DMS153 (cell line): ENCODE measurements around the gene KCNH8.

ENCODE experiments used
- DNase-seq: peaks from one replicate; lab custom pipeline; 2025; lab: John Stamatoyannopoulos, UW

KCNH8 gene

DNA sequence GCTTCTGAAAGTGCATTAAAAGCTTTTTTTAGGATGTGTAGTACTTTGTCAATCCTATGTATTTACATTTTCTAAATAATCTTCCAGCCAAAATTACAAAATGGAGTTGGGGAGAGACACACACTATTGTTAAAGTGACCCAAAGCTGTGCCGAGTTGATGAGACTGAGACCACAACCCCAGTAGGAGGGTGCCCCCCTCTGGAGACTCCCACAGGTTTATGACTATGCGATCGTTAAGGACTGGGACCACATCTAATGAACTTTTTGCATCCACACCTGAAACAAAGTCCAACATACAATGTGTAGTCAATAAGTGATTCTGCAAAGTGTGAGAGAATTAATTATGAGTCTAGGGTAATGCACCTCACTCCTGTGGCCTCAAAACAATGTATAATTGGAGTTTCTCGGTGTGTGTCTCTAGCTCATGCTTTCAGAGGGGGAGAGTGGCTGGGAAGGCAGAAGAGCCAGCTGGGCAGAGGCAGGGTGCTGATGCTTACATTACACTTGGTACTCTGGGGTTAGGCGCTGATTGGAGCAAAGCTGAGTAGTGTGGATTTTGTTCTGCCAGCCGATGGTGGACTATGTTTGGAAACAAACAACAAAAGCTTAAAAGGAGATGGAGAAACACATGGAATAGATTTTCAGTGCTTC, 102.8 kb downstream of the KCNH8 start:
- DNase-seq, result no peak

- DNase-seq, result no peak
Measured at GRCh38 chr3:19254189-19254588, 105.9 kb downstream of the KCNH8 start.

- no peak for DNase-seq
Measured at GRCh38 chr3:19254784-19255338, 106.6 kb downstream of the KCNH8 start.

- DNase-seq, result no peak
Measured at GRCh38 chr3:19256313-19256712, 108.0 kb downstream of the KCNH8 start.

GRCh38 chr3:19263606-19264005, 115.3 kb downstream of the KCNH8 start:
- no peak for DNase-seq

GRCh38 chr3:19264424-19264823, 116.1 kb downstream of the KCNH8 start:
- no peak for DNase-seq

- no peak for DNase-seq
Measured at GRCh38 chr3:19267040-19267439, 118.7 kb downstream of the KCNH8 start.

DNA sequence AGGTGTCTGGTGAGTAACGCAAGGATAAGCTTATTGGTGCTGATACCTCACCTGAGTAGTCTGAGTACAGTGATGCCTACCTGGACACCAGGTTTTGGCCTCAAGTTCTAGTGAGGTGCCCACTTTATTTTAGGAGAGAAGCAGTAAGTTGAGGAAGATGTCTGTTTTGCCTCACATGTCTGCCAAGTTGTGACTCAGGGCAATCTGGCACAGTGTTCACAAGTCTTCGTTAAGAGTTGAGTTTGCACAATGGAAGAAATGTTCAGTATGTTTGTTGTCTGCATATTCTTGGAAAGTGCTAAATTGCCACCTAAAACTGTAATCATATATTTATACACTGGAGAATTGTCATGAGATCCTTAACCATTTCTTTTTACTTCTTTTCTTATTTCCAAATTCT, 122.2 kb downstream of the KCNH8 start:
- no peak for DNase-seq

- no peak for DNase-seq
Measured at GRCh38 chr3:19272296-19272695, 124.0 kb downstream of the KCNH8 start.

DNA sequence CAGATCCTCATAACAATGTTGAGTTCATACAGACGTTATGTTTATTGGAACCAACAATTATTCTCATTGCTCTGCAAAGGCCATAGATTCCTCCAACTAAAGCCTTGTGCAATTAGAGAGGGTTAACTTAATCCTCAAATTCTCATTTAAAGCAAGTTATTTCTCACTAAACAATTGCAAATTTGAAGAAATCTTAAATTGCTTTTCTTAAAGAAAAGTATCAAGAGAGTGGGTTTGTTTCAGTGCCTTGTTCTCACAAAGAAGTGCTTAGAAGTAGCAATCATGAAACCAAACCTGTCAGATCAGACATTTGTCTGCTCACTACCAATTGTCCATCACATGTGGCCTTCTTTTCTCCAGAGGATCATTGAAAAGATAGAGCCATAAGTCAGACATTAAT, 124.8 kb downstream of the KCNH8 start:
- DNase-seq, result no peak

- no peak for DNase-seq
Measured at GRCh38 chr3:19274576-19274975, 126.3 kb downstream of the KCNH8 start.

- no peak for DNase-seq
Measured at GRCh38 chr3:19284974-19285373, 136.7 kb downstream of the KCNH8 start.

DNA sequence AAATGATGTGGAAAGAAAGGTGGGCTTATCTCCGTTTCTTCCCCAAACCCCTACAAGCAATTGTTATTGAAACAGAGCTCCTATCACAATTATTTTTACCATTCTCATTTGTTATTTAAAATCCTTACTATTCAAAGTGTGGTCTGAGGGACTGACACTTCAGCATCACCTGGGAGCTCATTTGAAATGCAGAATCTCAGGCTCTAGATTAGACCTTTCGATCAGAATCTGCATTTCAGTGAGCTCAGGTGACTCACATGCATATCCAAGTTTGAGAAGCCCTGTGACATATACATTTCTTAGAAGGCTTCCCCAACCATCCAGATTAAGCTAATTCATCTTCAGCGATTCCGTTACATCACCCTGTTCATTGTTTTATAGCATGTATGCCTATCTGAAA, 145.0 kb downstream of the KCNH8 start:
- DNase-seq, result no peak

- no peak for DNase-seq
Measured at GRCh38 chr3:19295208-19295607, 146.9 kb downstream of the KCNH8 start.

DNA sequence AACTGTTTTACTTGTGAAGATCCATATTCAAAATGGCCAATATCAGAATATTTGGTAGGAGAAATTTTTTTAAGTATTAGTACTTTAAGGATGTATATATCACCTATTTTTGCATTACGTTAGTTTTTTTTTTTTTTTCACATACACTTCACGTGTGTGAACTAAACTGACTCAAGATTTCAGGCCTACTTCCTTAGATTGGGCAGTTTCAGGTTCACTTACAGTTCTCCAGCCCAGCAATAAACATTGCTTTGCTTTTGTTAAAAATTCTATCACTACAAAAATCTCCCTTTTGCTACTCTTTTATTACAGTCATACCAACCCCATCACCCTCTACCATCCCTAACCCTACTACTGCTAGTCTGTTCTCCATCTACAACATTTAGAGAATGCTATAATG, 183.6 kb downstream of the KCNH8 start:
- no peak for DNase-seq

GRCh38 chr3:19334120-19334519, 185.8 kb downstream of the KCNH8 start:
- no peak for DNase-seq

DNA sequence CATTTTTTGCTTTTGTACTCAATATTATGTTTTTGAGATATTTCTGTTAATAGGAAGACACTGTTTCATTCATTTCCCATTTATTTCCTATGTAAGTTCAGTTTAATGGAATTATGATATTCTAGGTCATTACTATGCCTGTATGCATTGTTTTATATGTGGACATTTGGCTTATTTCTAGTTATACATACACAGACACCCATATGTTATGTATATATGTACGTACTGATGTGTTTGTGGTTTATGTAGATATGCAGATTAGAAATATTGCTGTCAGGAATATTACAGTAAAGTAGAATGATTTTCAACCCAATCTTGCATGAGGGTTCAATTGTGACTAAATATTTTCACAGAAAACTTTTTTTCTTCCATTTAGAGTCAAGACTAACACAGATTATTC, 190.5 kb downstream of the KCNH8 start:
- no peak for DNase-seq

GRCh38 chr3:19342389-19342788, 194.1 kb downstream of the KCNH8 start:
- DNase-seq, result no peak

GRCh38 chr3:19346759-19347158, 198.4 kb downstream of the KCNH8 start:
- no peak for DNase-seq

- no peak for DNase-seq
Measured at GRCh38 chr3:19347671-19348070, 199.4 kb downstream of the KCNH8 start.

DNA sequence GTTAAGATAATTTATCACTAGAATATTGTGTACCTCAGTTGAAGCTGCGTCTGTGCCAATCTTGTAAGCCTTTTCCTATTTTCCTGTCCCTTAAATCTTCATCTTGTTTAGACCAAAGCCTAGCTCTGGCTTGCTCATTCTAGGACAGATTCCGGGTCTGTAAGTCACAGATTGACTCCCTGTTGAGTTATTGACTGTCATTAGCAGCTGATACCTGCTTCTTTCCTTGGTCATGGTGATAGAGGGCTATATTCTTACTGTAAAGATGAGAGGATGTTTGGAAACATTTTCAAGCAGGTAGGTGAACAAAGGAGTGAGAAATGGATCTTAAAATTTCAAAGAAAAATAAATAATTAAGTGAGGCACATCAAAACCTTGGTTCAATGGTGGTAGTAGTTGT, 200.2 kb downstream of the KCNH8 start:
- no peak for DNase-seq

GRCh38 chr3:19348941-19349564, 200.7 kb downstream of the KCNH8 start:
- no peak for DNase-seq

DNA sequence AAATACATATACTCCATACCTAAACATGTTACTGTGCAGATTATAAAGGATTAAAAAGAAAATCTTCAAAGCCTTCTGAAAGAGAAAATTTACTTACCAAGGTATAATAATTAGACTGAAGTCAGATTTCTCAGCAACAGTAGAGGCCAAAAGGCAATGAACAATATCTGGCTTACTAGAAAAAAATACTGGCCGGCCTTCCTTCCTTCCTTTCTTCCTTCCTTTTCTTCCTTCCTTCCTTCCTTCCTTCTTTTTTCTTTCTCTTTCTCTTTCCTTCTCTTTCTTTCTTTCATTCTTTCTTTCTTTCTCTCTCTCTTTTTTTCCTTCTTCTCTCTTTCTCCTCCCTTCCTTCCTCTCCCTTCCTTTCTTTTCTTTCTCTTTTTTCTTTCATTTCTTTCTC, 209.6 kb downstream of the KCNH8 start:
- no peak for DNase-seq

DNA sequence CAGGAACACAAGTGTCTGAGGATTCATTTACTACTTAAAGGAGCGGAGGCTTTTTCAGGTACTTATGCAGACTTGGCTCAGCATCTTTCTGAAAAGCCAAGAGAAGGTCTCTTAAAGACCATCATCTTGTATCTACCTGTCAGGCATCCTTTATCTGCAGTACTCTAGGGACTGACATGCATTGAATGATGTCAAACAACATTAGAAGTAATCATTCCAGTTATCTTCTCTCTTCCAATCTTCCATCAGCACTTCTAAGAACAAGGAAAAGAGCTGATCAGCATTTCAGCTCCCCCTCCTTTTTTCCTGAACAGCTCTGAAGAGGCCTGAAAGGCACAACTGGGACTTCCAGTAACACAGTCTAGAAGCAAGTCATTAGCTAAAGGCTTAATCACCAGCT, 214.8 kb downstream of the KCNH8 start:
- no peak for DNase-seq
